Endothelial cell of umbilical vein (primary cell): ENCODE data around the gene TBC1D19. TPM values are rescaled to one million over a fixed set of nuclear protein-coding genes. Genes with fewer than 3 reads are reported as not detected.

ENCODE experiments used
- BruUV-seq: library from RNA; stranded (reverse); fragments of 400-500 nt; replicated peaks from 2 replicates; lab custom pipeline; 2021; lab: Mats Ljungman, UMichigan
- CTCF ChIA-PET: fragments of 300-600, 350-600 bp; sonication (Branson Sonifier 250); formaldehyde crosslinking; loops from one replicate; lab custom pipeline; 2021; ENCODE audit warnings: antibody characterized with exemption, inconsistent platforms; lab: Charles Lee
- POLR2A ChIA-PET: fragments of 300-600, 350-600 bp; sonication (Branson Sonifier 250); formaldehyde crosslinking; loops from one replicate; lab custom pipeline; 2021; ENCODE audit warnings: antibody characterized with exemption, inconsistent platforms; lab: Charles Lee
- DNase-seq: peaks from one replicate; pipeline ENCODE4 v3.0.0-alpha.2; 2011; ENCODE audit warnings: low read depth, low spot score
- FAIRE-seq: peaks from 2 replicates; lab custom pipeline; 2011; peaks lifted over from hg19 to GRCh38; lab: Jason Lieb, UNC
- H2AFZ ChIP-seq: 2 replicates; pipeline ENCODE4 v1.6.0; 2012; ENCODE audit warnings: low read depth, low read length, control low read depth, inconsistent platforms
- H3K27ac ChIP-seq: 2 replicates; pipeline ENCODE4 v1.5.1; 2011; ENCODE audit warnings: low read depth, mild to moderate bottlenecking, control low read depth, low read length, moderate library complexity; ENCODE audit not compliant: insufficient read depth
- H3K27me3 ChIP-seq, 2 experiments: 2 replicates each; pipeline versions ENCODE4 v1.6.0 to v1.6.1; 2011; ENCODE audit warnings: low read length in 2 of 2, mixed read lengths in 1 of 2; ENCODE audit not compliant: control insufficient read depth in 2 of 2, insufficient read depth in 2 of 2
- H3K36me3 ChIP-seq, 2 experiments: 2 replicates in 1 of 2; 3 replicates in 1 of 2; pipeline ENCODE4 v1.5.1; 2011; ENCODE audit warnings: low read length in 2 of 2, mild to moderate bottlenecking in 1 of 2, moderate library complexity in 1 of 2; ENCODE audit not compliant: control insufficient read depth in 2 of 2, insufficient read depth in 2 of 2; ENCODE audit errors: extremely low read depth in 1 of 2
- H3K4me1 ChIP-seq: 3 replicates; pipeline ENCODE4 v1.5.1; 2011; ENCODE audit warnings: mild to moderate bottlenecking, low read length; ENCODE audit not compliant: control insufficient read depth, insufficient read depth; ENCODE audit errors: extremely low read depth
- H3K4me2 ChIP-seq: 2 replicates; pipeline ENCODE4 v1.6.1; 2011; ENCODE audit warnings: low read length, control low read depth, mixed read lengths; ENCODE audit not compliant: insufficient read depth
- H3K4me3 ChIP-seq, 3 experiments: fragments of 200-600 bp in 1 of 3; sonication (generic), shearing (Covaris generic) in 1 of 3; replicated peaks in 1 of 3; 2 replicates each; pipeline ENCODE4 v1.5.1; 2011 to 2016; ENCODE audit warnings: control low read depth in 3 of 3, low read length in 3 of 3, mild to moderate bottlenecking in 2 of 3, inconsistent platforms in 1 of 3, low read depth in 1 of 3, moderate library complexity in 1 of 3; ENCODE audit not compliant: insufficient read depth in 1 of 3
- H3K79me2 ChIP-seq: 2 replicates; pipeline ENCODE4 v1.6.0; 2012; ENCODE audit warnings: low read length, inconsistent platforms; ENCODE audit not compliant: control insufficient read depth, insufficient read depth
- H3K9ac ChIP-seq: replicated peaks from 2 replicates; pipeline ENCODE3; 2011; ENCODE audit warnings: low read length, control low read depth; ENCODE audit not compliant: insufficient read depth; ENCODE audit errors: extremely low read depth
- H3K9me1 ChIP-seq: replicated peaks from 3 replicates; pipeline ENCODE4 v1.6.0; 2011; ENCODE audit warnings: mild to moderate bottlenecking, low read length; ENCODE audit not compliant: control insufficient read depth, insufficient read depth; ENCODE audit errors: extremely low read depth
- H3K9me3 ChIP-seq: replicated peaks from 2 replicates; pipeline ENCODE4 v1.5.1; 2012; ENCODE audit warnings: low read length, inconsistent platforms; ENCODE audit not compliant: control insufficient read depth, insufficient read depth
- H4K20me1 ChIP-seq: replicated peaks from 2 replicates; pipeline ENCODE3; 2011; ENCODE audit warnings: mild to moderate bottlenecking, low read length; ENCODE audit not compliant: control insufficient read depth, insufficient read depth; ENCODE audit errors: extremely low read depth
- CTCF ChIP-seq, 2 donors: IDR thresholded peaks; 1 replicate in 1 of 2; 2 replicates in 1 of 2; pipeline ENCODE4 v1.5.1; 2011; ENCODE audit warnings: low read length in 2 of 2, mild to moderate bottlenecking in 2 of 2, moderate library complexity in 2 of 2, control low read depth in 1 of 2, inconsistent platforms in 1 of 2, low read depth in 1 of 2; ENCODE audit not compliant: insufficient read depth in 1 of 2; ENCODE audit errors: extremely low read depth in 1 of 2
- EZH2 ChIP-seq: IDR thresholded peaks from 2 replicates; pipeline ENCODE4 v1.6.1; 2012; ENCODE audit warnings: borderline replicate concordance, low read depth, mild to moderate bottlenecking, moderate library complexity, low read length, inconsistent platforms; ENCODE audit not compliant: severe bottlenecking
- FOS ChIP-seq: IDR thresholded peaks from 2 replicates; pipeline ENCODE4 v1.6.1; 2011; ENCODE audit warnings: mild to moderate bottlenecking, low read length, moderate library complexity, borderline replicate concordance; ENCODE audit not compliant: insufficient read depth
- GATA2 ChIP-seq: IDR thresholded peaks from 2 replicates; pipeline ENCODE4 v1.7.0; 2011; ENCODE audit warnings: low read depth, mild to moderate bottlenecking, moderate library complexity, mixed read lengths, low read length; ENCODE audit not compliant: insufficient read length, insufficient read depth
- dilution Hi-C: fragments of 300-500 bp; cut with MboI; formaldehyde crosslinking; loops from one replicate; pipeline ENCODE4 v1.15.0; 2019; ENCODE audit warnings: low sequenced_read_pairs; ENCODE audit not compliant: extremely low pct_ligation_motif_present
- intact Hi-C: fragments of 100-400 bp; cut with micrococcal nuclease; formaldehyde crosslinking; loops from one replicate; pipeline ENCODE4 v1.10.0; 2022
- polyA plus RNA-seq, 4 experiments: library from polyadenylated mRNA; depleted of rRNA in 3 of 4; stranded (reverse) in 3 of 4; unstranded in 1 of 4; fragments of >200 nt; gene quantifications; 2 replicates each; pipeline versions ENCODE4 v1.2.1 to v1.2.3, GENCODE V29; 2011 to 2012; ENCODE audit warnings: missing spikeins in 1 of 4
- total RNA-seq: library from RNA; stranded (reverse); gene quantifications from 2 replicates; pipeline ENCODE4 v1.2.3, GENCODE V29; 2021

The TBC1D19 gene
- total and polyA plus RNA-seq, 2 donors (not counting 3 experiments of a cell fraction or from before 2014, with no cell fraction given), result 4.4 to 5.9 TPM

- H3K27me3 ChIP-seq, result no peaks in the 10 kb centered on the region
- no peaks in the 10 kb centered on the region for H3K9me3 ChIP-seq
- intact Hi-C loops (loop anchor here (1.0 to 2.0 kb wide), 4 partner anchors 25 to 223 kb away; partner anchors contain the start of gene STIM2), dilution Hi-C loops (no loop called here)
- H3K4me3 ChIP-seq, result no peak overlapping the region
- H2AFZ ChIP-seq, result peak overlapping the region; percentile 59
- H3K79me2 ChIP-seq, result no peaks in the 10 kb centered on the region
- peak overlapping the region; percentile 39 for H3K27ac ChIP-seq
- H3K36me3 ChIP-seq, result no peaks in the 10 kb centered on the region
- DNase-seq (peak; percentile 52), FAIRE-seq (peak; percentile 70)
- H3K4me1 ChIP-seq, result peaks cover 29% of the 10 kb centered on the region
- H4K20me1 ChIP-seq, result no peaks in the 10 kb centered on the region
- peak overlapping the region; percentile 74 for H3K4me2 ChIP-seq
- no TSS peak for BruUV-seq
- TF ChIP-seq FOS (peak; percentile 43), CTCF (IDR thresholded peaks at IDR 0.05; ENCODE audit: extremely low read depth in 1 of 2, insufficient read depth in 1 of 2, low read depth in 1 of 2, low read length in 2 of 2) (peak; percentile 8 to 29), EZH2 (no peak), GATA2 (peak; percentile 36)
- H3K9me1 ChIP-seq, result no peaks in the 10 kb centered on the region
- CTCF ChIA-PET, result interaction anchor here (0.8 to 2.4 kb wide), 7 partner anchors 11 to 222 kb away, joined by 3 to 12 read pairs (median 5); partner anchors contain the start of gene STIM2
- H3K9ac ChIP-seq, result no peak overlapping the region
- POLR2A ChIA-PET, result no interaction called here
Measured at GRCh38 chr4:26787461-26788340, 203.8 kb downstream of the TBC1D19 start.
